NCI-H2227 (cell line): ENCODE measurements around the gene CIC.
A peak's percentile ranks its signal among the peaks of the same experiment; 100 is the strongest.

ENCODE experiments used
- DNase-seq: peaks from one replicate; lab custom pipeline; 2025; ENCODE audit not compliant: unreplicated experiment; lab: John Stamatoyannopoulos, UW

Gene CIC

GRCh38 chr19:42275103-42275502 is 6.1 kb downstream of the CIC start:
- no peak for DNase-seq

- no peak for DNase-seq
Observed at GRCh38 chr19:42275517-42275916, 6.5 kb downstream of the CIC start.

- DNase-seq = no peak
Observed at GRCh38 chr19:42276284-42276683, 7.2 kb downstream of the CIC start.

- DNase-seq = no peak
Observed at GRCh38 chr19:42276821-42277220, 7.8 kb downstream of the CIC start.

GRCh38 chr19:42277821-42278451 is 8.9 kb downstream of the CIC start:
- no peak for DNase-seq

- no peak for DNase-seq
Observed at GRCh38 chr19:42278452-42279154, 9.6 kb downstream of the CIC start.

- DNase-seq = no peak
Observed at GRCh38 chr19:42279155-42279901, 10.3 kb downstream of the CIC start.

GRCh38 chr19:42279902-42280814 is 11.1 kb downstream of the CIC start:
- peak; percentile 98 for DNase-seq

- DNase-seq = peak; percentile 91
Observed at GRCh38 chr19:42280815-42281145, 11.7 kb downstream of the CIC start.

GRCh38 chr19:42281146-42281826 is 12.2 kb downstream of the CIC start:
- peak; percentile 87 for DNase-seq

- peak; percentile 87 for DNase-seq
Observed at GRCh38 chr19:42281827-42282762, 13.0 kb downstream of the CIC start.

- DNase-seq = no peak
Observed at GRCh38 chr19:42282819-42283187, 13.8 kb downstream of the CIC start.

- DNase-seq = peak; percentile 100
Observed at GRCh38 chr19:42283188-42284065, 14.4 kb downstream of the CIC start.

GRCh38 chr19:42284066-42284501 is 15.0 kb downstream of the CIC start:
- peak; percentile 95 for DNase-seq

GRCh38 chr19:42284591-42285341 is 15.7 kb downstream of the CIC start:
- peak; percentile 79 for DNase-seq

- no peak for DNase-seq
Observed at GRCh38 chr19:42285541-42285941, 16.5 kb downstream of the CIC start.

- no peak for DNase-seq
Observed at GRCh38 chr19:42285988-42286348, 16.9 kb downstream of the CIC start.
